Adipocyte (in vitro differentiated cells): ENCODE measurements around the gene CWC25.
"Not testable (repeated sequence)": the region's sequence is repeated elsewhere in the genome, so short reads cannot be mapped to it uniquely, and the experiment has no call there.

Experiments used
- DNase-seq: peaks from one replicate; pipeline ENCODE4 v3.0.0-alpha.2; 2015; ENCODE audit warnings: low read depth
- H3K27me3 ChIP-seq: replicated peaks from 2 replicates; pipeline ENCODE4 v1.7.0; 2013; ENCODE audit warnings: mild to moderate bottlenecking, low read length, moderate library complexity; ENCODE audit not compliant: control insufficient read depth, insufficient read depth
- H3K36me3 ChIP-seq: 2 replicates; pipeline ENCODE4 v1.7.0; 2013; ENCODE audit warnings: low read length, mild to moderate bottlenecking, moderate library complexity; ENCODE audit not compliant: control insufficient read depth, insufficient read depth, severe bottlenecking
- H3K4me1 ChIP-seq: 2 replicates; pipeline ENCODE4 v1.7.0; 2013; ENCODE audit warnings: mild to moderate bottlenecking, low read length, moderate library complexity; ENCODE audit not compliant: control insufficient read depth, insufficient read depth
- H3K4me3 ChIP-seq: 2 replicates; pipeline ENCODE4 v1.7.0; 2013; ENCODE audit warnings: mild to moderate bottlenecking, low read length, moderate library complexity
- H3K9ac ChIP-seq: 2 replicates; pipeline ENCODE4 v1.7.0; 2013; ENCODE audit warnings: mild to moderate bottlenecking, low read length, moderate library complexity
- H3K9me3 ChIP-seq: 2 replicates; pipeline ENCODE4 v1.7.0; 2013; ENCODE audit warnings: mild to moderate bottlenecking, low read length, moderate library complexity; ENCODE audit not compliant: control insufficient read depth

CWC25 gene

GRCh38 chr17:38797828-38798227, 27.3 kb downstream of the CWC25 start:
- Histone ChIP-seq H3K4me3 (peak overlapping the region; percentile 82), H3K9me3 (no peaks in the 10 kb centered on the region), H3K4me1 (peaks cover 32% of the 10 kb centered on the region), H3K9ac (peak overlapping the region; percentile 87), H3K27me3 (no peaks in the 10 kb centered on the region), H3K36me3 (peaks cover 25% of the 10 kb centered on the region)
- peak; percentile 21 for DNase-seq

GRCh38 chr17:38797158-38797490, 28.0 kb downstream of the CWC25 start:
- DNase-seq: peak; percentile 39

GRCh38 chr17:38796451-38797157, 28.5 kb downstream of the CWC25 start:
- H3K36me3 ChIP-seq: peaks cover 15% of the 10 kb centered on the region
- peaks cover 32% of the 10 kb centered on the region for H3K4me1 ChIP-seq
- H3K27me3 ChIP-seq: no peaks in the 10 kb centered on the region
- H3K4me3 ChIP-seq: peak overlapping the region; percentile 82
- H3K9me3 ChIP-seq: no peaks in the 10 kb centered on the region
- H3K9ac ChIP-seq: peak overlapping the region; percentile 87
- DNase-seq: no peak

More at GRCh38 chr17:38797158-38797490, 28.0 kb downstream of the CWC25 start:
- Histone ChIP-seq H3K9ac (peak overlapping the region; percentile 87), H3K4me3 (peak overlapping the region; percentile 82), H3K9me3 (no peaks in the 10 kb centered on the region), H3K36me3 (peaks cover 18% of the 10 kb centered on the region), H3K27me3 (no peaks in the 10 kb centered on the region), H3K4me1 (peaks cover 32% of the 10 kb centered on the region)

GRCh38 chr17:38794221-38794620, 30.9 kb downstream of the CWC25 start:
- no peak for DNase-seq
- no peaks in the 10 kb centered on the region for H3K9me3 ChIP-seq
- no peak overlapping the region for H3K9ac ChIP-seq
- peaks cover 8% of the 10 kb centered on the region for H3K36me3 ChIP-seq
- peaks cover 32% of the 10 kb centered on the region for H3K4me1 ChIP-seq
- H3K27me3 ChIP-seq: no peaks in the 10 kb centered on the region
- no peak overlapping the region for H3K4me3 ChIP-seq

GRCh38 chr17:38791162-38791561, 34.0 kb downstream of the CWC25 start:
- Histone ChIP-seq H3K27me3 (no peaks in the 10 kb centered on the region), H3K9me3 (no peaks in the 10 kb centered on the region), H3K4me1 (peaks cover 12% of the 10 kb centered on the region), H3K9ac (no peak overlapping the region), H3K36me3 (peaks cover 15% of the 10 kb centered on the region), H3K4me3 (no peak overlapping the region)
- DNase-seq: no peak

- not testable (repeated sequence) for H3K4me3 ChIP-seq, H3K9me3 ChIP-seq, H3K27me3 ChIP-seq, DNase-seq, H3K9ac ChIP-seq
- H3K4me1 ChIP-seq: peaks cover 11% of the 10 kb centered on the region
- peaks cover 19% of the 10 kb centered on the region for H3K36me3 ChIP-seq
Measured at GRCh38 chr17:38790148-38790707, 34.9 kb downstream of the CWC25 start.

- peak; percentile 19 for DNase-seq
- H3K36me3 ChIP-seq: peaks cover 29% of the 10 kb centered on the region
Measured at GRCh38 chr17:38789185-38789584, 35.9 kb downstream of the CWC25 start.

GRCh38 chr17:38787999-38788398, 37.1 kb downstream of the CWC25 start:
- not testable (repeated sequence) for DNase-seq, H3K4me3 ChIP-seq, H3K9ac ChIP-seq, H3K27me3 ChIP-seq, H3K9me3 ChIP-seq
- H3K36me3 ChIP-seq: peaks cover 41% of the 10 kb centered on the region
- H3K4me1 ChIP-seq: peaks cover 11% of the 10 kb centered on the region

More at GRCh38 chr17:38789185-38789584, 35.9 kb downstream of the CWC25 start:
- Histone ChIP-seq H3K4me1 (peaks cover 11% of the 10 kb centered on the region), H3K4me3 (no peak overlapping the region), H3K27me3 (no peaks in the 10 kb centered on the region), H3K9ac (no peak overlapping the region), H3K9me3 (no peaks in the 10 kb centered on the region)

- no peak overlapping the region for H3K4me3 ChIP-seq
- H3K27me3 ChIP-seq: no peaks in the 10 kb centered on the region
- H3K36me3 ChIP-seq: peaks cover 54% of the 10 kb centered on the region
- peaks cover 11% of the 10 kb centered on the region for H3K4me1 ChIP-seq
- no peak overlapping the region for H3K9ac ChIP-seq
- DNase-seq: no peak
- no peaks in the 10 kb centered on the region for H3K9me3 ChIP-seq
Measured at GRCh38 chr17:38786372-38786771, 38.7 kb downstream of the CWC25 start.

GRCh38 chr17:38783227-38783626, 41.9 kb downstream of the CWC25 start:
- no peak overlapping the region for H3K4me3 ChIP-seq
- H3K9ac ChIP-seq: no peak overlapping the region
- H3K36me3 ChIP-seq: peaks cover 85% of the 10 kb centered on the region
- H3K9me3 ChIP-seq: no peaks in the 10 kb centered on the region
- DNase-seq: no peak
- no peaks in the 10 kb centered on the region for H3K27me3 ChIP-seq
- no peaks in the 10 kb centered on the region for H3K4me1 ChIP-seq

GRCh38 chr17:38779965-38780752, 45.0 kb downstream of the CWC25 start:
- Histone ChIP-seq H3K27me3 (no peaks in the 10 kb centered on the region), H3K9me3 (no peaks in the 10 kb centered on the region), H3K4me3 (no peak overlapping the region), H3K4me1 (no peaks in the 10 kb centered on the region), H3K36me3 (peaks cover 96% of the 10 kb centered on the region), H3K9ac (no peak overlapping the region)
- DNase-seq: no peak
